GM12873 (cell line): ENCODE measurements around the gene STOX2.

Source experiments
- TF ChIP-seq, protein P1 (sequence below): IDR thresholded peaks from 2 replicates; pipeline ENCODE4 v1.5.1; 2012; ENCODE audit warnings: low read depth, mild to moderate bottlenecking, moderate library complexity, low read length, control low read depth; ENCODE audit not compliant: insufficient read depth; ENCODE audit errors: missing control alignments

STOX2 gene

GRCh38 chr4:184064877-184065276 lies 159.8 kb downstream of the STOX2 start:
- TF ChIP-seq, protein P1, sequence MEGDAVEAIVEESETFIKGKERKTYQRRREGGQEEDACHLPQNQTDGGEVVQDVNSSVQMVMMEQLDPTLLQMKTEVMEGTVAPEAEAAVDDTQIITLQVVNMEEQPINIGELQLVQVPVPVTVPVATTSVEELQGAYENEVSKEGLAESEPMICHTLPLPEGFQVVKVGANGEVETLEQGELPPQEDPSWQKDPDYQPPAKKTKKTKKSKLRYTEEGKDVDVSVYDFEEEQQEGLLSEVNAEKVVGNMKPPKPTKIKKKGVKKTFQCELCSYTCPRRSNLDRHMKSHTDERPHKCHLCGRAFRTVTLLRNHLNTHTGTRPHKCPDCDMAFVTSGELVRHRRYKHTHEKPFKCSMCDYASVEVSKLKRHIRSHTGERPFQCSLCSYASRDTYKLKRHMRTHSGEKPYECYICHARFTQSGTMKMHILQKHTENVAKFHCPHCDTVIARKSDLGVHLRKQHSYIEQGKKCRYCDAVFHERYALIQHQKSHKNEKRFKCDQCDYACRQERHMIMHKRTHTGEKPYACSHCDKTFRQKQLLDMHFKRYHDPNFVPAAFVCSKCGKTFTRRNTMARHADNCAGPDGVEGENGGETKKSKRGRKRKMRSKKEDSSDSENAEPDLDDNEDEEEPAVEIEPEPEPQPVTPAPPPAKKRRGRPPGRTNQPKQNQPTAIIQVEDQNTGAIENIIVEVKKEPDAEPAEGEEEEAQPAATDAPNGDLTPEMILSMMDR = no peak

DNA sequence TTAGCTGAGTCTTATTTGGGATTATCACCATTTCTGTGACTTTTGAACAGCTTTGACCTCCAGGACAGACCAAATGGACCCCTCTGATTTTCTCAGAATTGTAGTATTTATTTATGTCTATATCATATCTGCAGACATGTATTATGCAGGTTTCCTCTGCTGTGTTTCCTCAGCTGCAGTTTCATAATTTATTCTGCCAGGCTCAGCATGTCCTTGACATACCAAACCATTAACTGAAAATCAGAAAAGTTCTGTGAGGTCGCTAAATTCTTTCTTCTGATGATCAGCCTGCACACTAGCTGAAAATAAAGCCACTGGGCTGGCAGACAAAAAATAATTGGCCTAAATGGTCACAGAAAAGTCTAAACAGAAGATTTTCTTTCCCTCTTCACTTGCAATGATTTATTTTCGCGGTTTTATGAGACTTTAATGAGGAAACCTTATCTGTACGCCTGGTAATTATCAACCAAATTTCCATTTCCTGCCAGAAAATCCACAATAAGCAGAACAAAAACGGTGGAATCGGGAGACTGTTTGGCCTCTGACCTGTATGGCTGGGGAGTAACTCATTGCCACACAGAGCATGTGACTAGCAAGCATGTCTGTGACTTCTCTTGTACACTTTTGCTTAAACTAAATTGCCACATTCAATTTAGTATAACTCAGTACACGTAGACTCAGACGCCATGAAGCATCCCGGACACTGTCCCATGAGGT lies 161.6 kb downstream of the STOX2 start:
- TF ChIP-seq, protein P1 = no peak

- TF ChIP-seq, protein P1 = no peak
Observed at GRCh38 chr4:184067931-184068554, 162.9 kb downstream of the STOX2 start.
